ENCODE data around the gene COG7. TPM values are rescaled to one million over a fixed set of nuclear protein-coding genes. Genes with fewer than 3 reads are reported as not detected.
"Not testable (repeated sequence)": the region's sequence is repeated elsewhere in the genome, so short reads cannot be mapped to it uniquely, and the experiment has no call there.

COG7 gene
- total RNA-seq = 18.1 TPM

- peak; percentile 93 for DNase-seq
These were observed at the start of gene COG7 for GRCh38 chr16:23452572-23453337. COG7 (minus strand) TSS chr16:23453189; CDS start chr16:23452994, 195 bp downstream.

DNA sequence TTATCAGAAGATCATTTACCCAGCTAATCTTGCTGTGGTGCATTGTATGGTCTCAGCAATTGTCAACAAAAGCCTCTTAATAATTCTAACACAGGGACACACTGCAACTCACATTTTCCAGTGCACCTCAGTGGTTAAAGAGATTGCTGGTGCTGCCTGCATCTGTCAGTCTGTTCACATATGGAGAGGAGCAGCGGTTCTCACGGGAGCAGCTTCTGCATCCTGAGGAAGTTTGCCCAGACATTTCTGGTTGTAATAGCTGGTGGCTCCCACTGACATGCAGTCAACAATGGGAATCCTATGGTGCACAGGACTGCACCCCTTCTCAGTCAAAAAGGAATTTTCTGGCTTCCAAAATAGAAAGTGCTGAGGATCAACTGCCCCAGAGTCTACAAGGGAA is 49.5 kb upstream of the COG7 start:
- DNase-seq = no peak

- DNase-seq = no peak
These were observed 48.3 kb upstream of the COG7 start for GRCh38 chr16:23501291-23501690.

- no peak for DNase-seq
These were observed 47.9 kb upstream of the COG7 start for GRCh38 chr16:23500862-23501225.

DNA sequence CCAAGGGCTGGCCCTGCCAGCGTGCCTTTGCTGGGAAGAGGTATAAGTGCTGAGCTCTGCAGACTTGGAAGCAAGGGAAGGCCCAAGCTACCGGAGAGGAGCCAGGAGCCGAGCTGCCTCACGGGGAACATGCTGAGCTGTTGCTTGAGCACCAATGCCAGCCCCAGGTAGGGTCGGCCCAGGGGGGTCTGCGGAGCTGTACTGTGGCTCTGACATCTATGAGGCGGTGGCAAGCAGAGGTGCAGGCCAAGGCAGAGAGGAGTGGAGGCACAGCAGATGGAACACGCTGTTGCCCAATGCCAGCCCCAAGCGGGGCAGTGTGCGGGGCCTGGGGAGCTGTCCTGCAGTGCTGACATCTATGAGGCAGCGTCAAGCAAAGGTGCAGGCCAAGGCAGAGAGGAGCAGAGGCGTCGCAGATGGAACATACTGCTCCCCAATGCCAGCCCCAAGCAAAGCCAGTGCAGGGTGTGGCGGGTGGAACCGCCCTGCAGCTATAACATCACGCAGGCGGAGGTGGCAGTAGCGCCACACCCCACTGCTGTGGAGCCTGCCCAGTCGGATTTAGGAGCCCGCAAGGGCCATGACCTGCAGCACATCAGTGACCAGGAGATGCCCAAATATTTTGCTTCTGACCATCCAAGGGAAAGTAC is 47.3 kb upstream of the COG7 start:
- no peak for DNase-seq

GRCh38 chr16:23499801-23500200 is 46.8 kb upstream of the COG7 start:
- DNase-seq = no peak

DNA sequence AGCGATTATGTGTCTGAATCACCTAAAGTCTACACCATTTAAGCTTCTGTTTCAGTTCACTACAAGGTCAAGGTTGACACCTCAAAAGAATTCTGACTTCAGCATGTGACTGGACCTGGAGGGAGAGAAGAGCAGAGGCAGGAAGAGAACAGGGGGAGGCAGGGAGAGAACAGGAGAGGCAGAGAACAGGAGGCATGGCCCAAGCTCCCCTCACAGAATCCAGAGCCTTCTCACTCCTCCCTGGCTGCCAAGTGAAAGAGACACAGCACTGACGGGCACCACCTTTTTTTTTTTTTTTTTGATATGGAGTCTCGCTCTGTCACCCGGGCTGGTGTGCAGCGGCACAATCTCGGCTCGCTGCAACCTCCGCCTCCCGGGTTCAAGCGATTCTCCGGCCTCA is 45.9 kb upstream of the COG7 start:
- no peak for DNase-seq

GRCh38 chr16:23497543-23497868 is 44.5 kb upstream of the COG7 start:
- no peak for DNase-seq

DNA sequence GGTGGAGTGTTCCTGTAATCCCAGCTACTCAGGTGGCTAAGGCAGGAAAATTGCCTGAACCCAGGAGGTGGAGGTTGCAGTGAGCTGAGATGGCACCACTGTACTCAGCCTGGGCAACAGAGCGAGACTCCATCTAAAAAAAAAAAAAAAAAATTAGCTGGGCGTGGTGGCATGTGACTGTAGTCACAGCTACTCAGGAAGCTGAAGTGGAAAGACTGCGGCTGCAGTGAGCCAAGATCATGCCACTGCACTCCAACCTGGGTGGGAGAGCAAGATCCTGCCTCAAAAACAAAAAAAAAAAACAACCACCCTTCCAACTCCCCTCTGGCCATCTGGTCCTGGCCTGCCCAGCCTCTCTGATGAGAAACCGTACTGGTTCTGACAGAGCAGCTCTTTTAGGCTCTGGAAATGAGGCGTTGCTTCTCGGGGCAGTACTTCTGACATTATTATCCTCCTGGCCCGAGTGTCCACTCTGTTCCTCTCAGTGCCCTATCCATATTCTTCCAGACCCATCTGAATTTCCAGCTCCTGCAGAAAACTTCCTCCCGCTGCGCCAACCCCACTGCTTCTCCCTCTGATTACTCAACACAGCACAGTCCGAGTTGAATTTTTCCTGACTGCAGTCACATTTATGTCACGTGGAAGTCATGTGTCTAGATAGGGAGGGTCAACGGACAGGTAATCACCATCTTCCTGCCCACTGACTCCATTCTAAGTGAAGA is 44.0 kb upstream of the COG7 start:
- DNase-seq = no peak

- no peak for DNase-seq
These were observed 42.7 kb upstream of the COG7 start for GRCh38 chr16:23495671-23496070.

DNA sequence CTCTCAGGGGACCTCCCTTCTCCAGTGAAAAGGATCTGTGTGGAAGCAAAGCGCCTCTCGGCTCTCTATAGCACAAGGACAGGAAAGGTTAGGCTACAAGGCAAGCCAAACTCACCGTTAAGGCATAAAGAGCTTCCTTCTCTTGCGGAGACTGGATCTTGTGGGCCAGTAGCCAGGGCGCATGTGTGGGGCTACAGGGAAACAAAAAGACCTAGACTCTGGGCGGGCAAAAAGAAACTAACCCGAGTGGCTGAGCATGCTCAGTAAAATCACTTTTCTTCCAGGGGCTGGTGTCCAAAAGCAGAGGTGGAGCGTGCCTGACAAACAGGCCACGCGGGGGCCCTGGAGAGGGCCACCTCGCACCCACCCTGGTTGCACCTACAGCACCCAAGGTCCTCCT is 41.2 kb upstream of the COG7 start:
- no peak for DNase-seq

GRCh38 chr16:23491490-23492391 is 38.8 kb upstream of the COG7 start:
- DNase-seq = no peak

- no peak for DNase-seq
These were observed 33.5 kb upstream of the COG7 start for GRCh38 chr16:23486480-23486879.

- DNase-seq = no peak
These were observed 32.9 kb upstream of the COG7 start for GRCh38 chr16:23485841-23486240.

GRCh38 chr16:23485257-23485614 is 32.2 kb upstream of the COG7 start:
- no peak for DNase-seq

DNA sequence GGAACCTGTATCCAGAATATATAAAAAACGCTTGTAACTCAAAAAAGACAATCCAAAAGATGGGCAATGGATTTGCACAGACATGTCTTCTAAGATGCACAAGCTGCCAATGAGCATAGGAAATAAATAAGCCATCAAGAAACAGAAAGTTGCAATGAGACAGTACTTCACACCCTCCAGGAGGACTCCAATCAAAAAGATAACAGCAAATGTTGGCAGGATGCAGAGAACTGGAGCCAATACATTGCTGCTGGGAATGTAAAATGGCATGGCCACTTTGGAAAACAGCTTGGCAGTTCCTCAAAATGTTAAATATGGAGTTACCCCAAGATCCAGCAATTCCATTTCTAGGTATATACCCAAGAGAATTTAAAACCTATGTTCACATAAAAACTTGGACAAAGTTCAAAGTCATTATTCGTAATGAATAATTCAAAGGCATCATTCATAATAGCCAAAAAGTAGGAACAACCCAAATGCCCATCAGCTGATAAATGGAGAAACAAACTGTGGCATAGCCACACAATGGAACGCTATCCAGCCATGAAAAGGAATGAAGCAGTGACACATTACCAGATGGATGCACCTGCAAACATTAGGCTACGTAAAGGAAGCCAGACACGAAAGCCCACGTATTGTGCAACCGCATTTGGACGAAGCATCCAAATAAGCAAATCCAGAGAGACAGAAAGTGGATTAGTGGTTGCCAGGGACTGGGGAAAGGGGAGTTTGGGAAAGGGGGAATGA is 31.7 kb upstream of the COG7 start:
- no peak for DNase-seq

DNA sequence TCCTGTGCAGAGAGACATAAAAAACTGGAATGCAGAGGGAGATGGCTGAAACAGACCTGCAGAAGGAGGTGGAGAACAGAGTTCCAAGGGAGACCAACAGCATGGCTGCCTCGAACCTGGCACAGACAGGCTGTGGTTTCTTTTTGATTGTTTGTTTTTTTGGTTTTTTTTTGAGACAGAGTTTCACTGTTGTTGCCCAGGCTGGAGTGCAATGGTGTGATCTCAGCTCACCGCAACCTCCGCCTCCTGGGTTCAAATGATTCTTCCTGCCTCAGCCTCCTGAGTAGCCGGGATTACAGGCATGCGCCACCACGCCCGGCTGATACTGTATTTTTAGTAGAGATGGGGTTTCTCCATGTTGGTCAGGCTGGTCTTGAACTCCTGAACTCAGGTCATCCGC is 30.5 kb upstream of the COG7 start:
- DNase-seq = not testable (repeated sequence)

- no peak for DNase-seq
These were observed 29.8 kb upstream of the COG7 start for GRCh38 chr16:23482778-23483177.

DNA sequence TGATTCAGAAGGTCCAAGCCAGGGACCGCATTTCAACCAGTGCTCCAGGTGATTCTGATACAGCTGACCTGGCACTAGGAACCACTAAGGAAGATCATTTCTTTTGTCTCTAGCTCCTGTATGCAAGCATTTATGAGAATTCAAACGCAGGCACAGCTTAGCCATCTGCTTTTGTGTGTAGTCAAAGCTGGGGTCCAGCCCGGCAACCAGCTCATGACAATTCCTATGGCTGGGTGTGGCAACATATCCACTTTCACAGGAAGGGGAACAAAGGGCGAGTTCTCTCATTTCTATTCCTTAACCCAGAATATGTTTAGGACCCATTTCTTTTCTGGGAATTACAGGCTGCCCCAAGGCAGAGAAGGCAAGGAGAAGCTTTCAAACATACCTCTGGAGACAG is 27.3 kb upstream of the COG7 start:
- no peak for DNase-seq

DNA sequence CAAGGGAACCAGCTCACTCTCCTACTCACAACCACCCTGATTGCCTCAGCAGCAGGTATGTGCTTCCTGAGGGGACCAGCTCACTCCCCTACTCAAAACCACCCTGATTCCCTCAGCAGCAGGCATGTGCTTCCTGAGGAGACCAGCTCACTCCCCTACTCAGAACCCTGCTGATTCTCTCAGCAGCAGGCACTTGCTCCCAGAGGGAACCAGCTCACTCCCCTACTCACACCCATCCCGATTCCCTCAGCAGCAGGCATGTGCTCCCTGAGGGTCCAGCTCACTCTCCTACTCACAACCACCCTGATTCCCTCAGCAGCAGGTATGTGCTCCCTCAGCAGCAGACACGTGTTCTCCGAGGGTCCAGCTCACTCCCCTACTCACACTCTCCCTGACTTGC is 26.1 kb upstream of the COG7 start:
- no peak for DNase-seq

DNA sequence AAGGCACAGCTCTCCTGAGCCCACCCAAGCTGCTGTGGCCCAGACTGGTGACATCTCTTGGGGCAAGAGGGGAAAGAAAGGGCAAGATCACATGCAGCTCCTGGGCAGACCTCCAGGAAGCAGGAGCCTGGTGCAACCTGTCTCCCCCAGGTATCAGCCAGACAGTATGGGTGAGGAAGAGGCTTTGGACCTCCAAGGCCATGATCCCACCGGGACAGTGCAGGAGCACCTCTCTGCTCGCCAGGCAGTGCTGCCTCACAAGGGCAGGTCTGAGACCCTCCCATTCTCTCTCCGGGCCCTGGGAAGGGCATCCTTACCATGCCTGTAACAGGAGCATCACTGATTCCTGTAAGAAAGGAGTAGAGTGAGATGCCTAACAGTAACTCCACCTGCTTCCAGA is 25.6 kb upstream of the COG7 start:
- no peak for DNase-seq

GRCh38 chr16:23476289-23476688 is 23.3 kb upstream of the COG7 start:
- no peak for DNase-seq

Data from tongue (tissue), 2 donors.